Upper lobe of left lung (tissue), 6 donors: ENCODE data around the gene SURF4. TPM values are rescaled to one million over a fixed set of nuclear protein-coding genes. Genes with fewer than 3 reads are reported as not detected.

ENCODE experiments used
- ATAC-seq, 2 donors: fragments of 200-7000 bp; cut with Tn5 transposase; one replicate each; pipeline ENCODE4 v1.9.1; 2022; ENCODE audit warnings: mild to moderate bottlenecking in 2 of 2, moderate library complexity in 2 of 2; ENCODE audit not compliant: low FRiP score in 2 of 2
- DNase-seq, 2 donors: peaks; one replicate each; pipeline ENCODE4 v3.0.0-alpha.2; 2019 to 2020
- H3K27ac ChIP-seq, 4 donors: fragments of 200-600 bp; sonication (generic); one replicate each; pipeline ENCODE4 v1.5.1; 2016 to 2019
- H3K27me3 ChIP-seq, 4 donors: fragments of 200-600 bp; sonication (generic); one replicate each; pipeline ENCODE4 v1.5.1; 2017 to 2019
- H3K36me3 ChIP-seq, 4 donors: fragments of 200-600 bp; sonication (generic); one replicate each; pipeline ENCODE4 v1.5.1; 2016 to 2019
- H3K4me1 ChIP-seq, 4 donors: fragments of 200-600 bp; sonication (generic); one replicate each; pipeline ENCODE4 v1.5.1; 2018 to 2019
- H3K4me3 ChIP-seq, 4 donors: fragments of 200-600 bp; sonication (generic); one replicate each; pipeline ENCODE4 v1.5.1; 2017 to 2019; ENCODE audit warnings: mild to moderate bottlenecking in 2 of 4, moderate library complexity in 1 of 4
- H3K9me3 ChIP-seq, 4 donors: fragments of 200-600 bp; sonication (generic); one replicate each; pipeline ENCODE4 v1.5.1; 2018 to 2019
- EP300 ChIP-seq, 4 donors: sonication (generic); formaldehyde crosslinking; IDR thresholded peaks; one replicate each; pipeline ENCODE4 v1.5.1; 2017; ENCODE audit warnings: antibody characterized with exemption in 4 of 4, control low read depth in 2 of 4
- POLR2A ChIP-seq, 4 donors: fragments of 450-650 bp; IDR thresholded peaks; one replicate each; pipeline ENCODE4 v1.5.1; 2016 to 2017; ENCODE audit warnings: antibody characterized with exemption in 4 of 4, mild to moderate bottlenecking in 2 of 4
- POLR2AphosphoS5 ChIP-seq, 2 donors: sonication (generic); formaldehyde crosslinking; IDR thresholded peaks; one replicate each; pipeline ENCODE4 v1.5.1; 2017; ENCODE audit warnings: antibody characterized with exemption in 2 of 2
- WGBS, 2 donors: methylation state at CpG; one replicate each; pipeline ENCODE4 v1.1.5; 2017 to 2018; 5-methylcytosine and 5-hydroxymethylcytosine counted together
- total RNA-seq, 6 donors: library from RNA; depleted of rRNA in 4 of 6; stranded (reverse); fragments of >200 nt in 4 of 6; gene quantifications; one replicate each; pipeline versions ENCODE4 v1.1.0 to v1.2.1, GENCODE V29; 2016 to 2021
- TF ChIP-seq, protein P1 (sequence below), 6 experiments: fragments of 450-650 bp in 4 of 6; fragments of 200-600 bp in 2 of 6; sonication (generic) in 2 of 6; IDR thresholded peaks; one replicate each; pipeline ENCODE4 v1.5.1; 2016 to 2019; ENCODE audit warnings: antibody characterized with exemption in 6 of 6
- donor health status: DM: no; HTN: no; CAD: no; lungs with moderate emphysema.
- donor health status: DM: no; HTN: yes; CAD: no; lungs with severe emphysema.

SURF4 gene
- total RNA-seq, 6 donors from 2014 or later = 66.0 to 208 (median 137) TPM

DNA sequence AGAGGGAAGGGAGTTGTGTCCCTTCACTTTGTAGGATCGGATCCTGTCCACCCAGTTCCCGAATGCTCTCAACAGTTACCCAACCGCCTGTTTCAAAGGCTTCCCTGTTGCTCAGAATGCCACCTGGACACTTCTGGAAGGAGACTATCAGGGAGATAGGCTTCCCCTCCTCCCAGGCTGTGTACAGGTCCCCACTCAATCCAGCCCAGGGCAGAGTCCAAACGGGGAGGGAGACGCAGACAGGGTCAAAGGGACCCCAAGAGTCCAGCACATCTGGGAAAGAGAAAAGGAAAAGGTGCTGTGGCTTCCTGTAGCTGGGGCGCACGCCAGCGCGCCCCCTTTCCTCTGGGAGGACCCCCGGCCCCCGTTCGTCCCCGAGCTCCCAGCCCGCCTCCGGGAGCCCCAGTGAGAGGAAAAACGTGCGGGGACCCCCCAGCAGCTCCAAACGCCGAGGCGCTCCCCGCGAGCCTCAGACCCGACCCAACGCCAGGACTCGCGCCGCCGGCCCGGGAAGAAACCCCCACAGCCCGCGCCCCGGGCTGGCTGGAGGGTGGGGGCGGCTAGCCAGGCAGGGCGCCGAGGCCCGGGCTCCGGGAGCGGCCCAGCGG, 640 bp downstream of the SURF4 start:
- ATAC-seq (peak in 1 of 2 donors; percentile 5), DNase-seq (peak in 1 of 2 donors; percentile 67)
- Histone ChIP-seq H3K36me3 (peaks cover 0 to 14% (median 7%) of the 10 kb centered on the region in 4 donors), H3K4me1 (peaks cover 39 to 54% (median 51%) of the 10 kb centered on the region in 4 donors), H3K9me3 (no peaks in the 10 kb centered on the region), H3K27me3 (no peaks in the 10 kb centered on the region), H3K4me3 (peak overlapping the region; percentile 70 to 96 (median 82)), H3K27ac (peak overlapping the region; percentile 95 to 100 (median 96))
- TF ChIP-seq POLR2AphosphoS5 (IDR thresholded peaks at IDR 0.05) = peak in 1 of 2 donors; percentile 26
- TF ChIP-seq EP300 (IDR thresholded peaks at IDR 0.05) = no peak
- 0 to 1% methylated on average over 5 to 8 of the region's 39 CpGs for WGBS, 2 donors

DNA sequence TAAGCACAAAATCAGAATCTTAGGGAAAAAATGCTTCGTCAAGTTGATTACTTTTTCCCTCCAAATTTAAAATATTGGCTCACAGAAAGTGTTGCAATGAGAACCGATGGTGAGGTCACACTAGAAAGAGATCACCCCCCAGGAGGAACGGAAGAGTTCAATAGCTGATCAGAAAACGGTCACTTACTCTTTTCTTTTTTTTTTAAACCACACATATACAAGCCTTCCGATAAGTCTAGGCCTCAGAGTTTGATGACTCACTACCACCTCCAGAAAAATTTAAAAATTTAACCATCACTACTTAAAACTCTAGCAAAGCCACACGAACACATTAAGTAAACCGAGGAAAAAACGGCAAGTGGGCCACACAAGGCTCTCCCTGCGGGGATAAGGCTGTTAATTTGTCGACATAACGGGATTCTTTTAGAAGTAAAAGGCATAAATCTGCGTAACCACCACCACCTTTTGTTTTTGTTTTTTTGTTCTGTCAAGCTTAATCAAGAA, 1.2 kb downstream of the SURF4 start:
- H3K4me3 ChIP-seq = peak overlapping the region; percentile 70 to 96 (median 82)
- ATAC-seq (no peak), DNase-seq (no peak)
- H3K27me3 ChIP-seq = no peaks in the 10 kb centered on the region
- H3K9me3 ChIP-seq = no peaks in the 10 kb centered on the region
- peaks cover 43 to 59% (median 56%) of the 10 kb centered on the region in 4 donors for H3K4me1 ChIP-seq
- no peak for TF ChIP-seq POLR2AphosphoS5 (IDR thresholded peaks at IDR 0.05)
- TF ChIP-seq, protein P1, sequence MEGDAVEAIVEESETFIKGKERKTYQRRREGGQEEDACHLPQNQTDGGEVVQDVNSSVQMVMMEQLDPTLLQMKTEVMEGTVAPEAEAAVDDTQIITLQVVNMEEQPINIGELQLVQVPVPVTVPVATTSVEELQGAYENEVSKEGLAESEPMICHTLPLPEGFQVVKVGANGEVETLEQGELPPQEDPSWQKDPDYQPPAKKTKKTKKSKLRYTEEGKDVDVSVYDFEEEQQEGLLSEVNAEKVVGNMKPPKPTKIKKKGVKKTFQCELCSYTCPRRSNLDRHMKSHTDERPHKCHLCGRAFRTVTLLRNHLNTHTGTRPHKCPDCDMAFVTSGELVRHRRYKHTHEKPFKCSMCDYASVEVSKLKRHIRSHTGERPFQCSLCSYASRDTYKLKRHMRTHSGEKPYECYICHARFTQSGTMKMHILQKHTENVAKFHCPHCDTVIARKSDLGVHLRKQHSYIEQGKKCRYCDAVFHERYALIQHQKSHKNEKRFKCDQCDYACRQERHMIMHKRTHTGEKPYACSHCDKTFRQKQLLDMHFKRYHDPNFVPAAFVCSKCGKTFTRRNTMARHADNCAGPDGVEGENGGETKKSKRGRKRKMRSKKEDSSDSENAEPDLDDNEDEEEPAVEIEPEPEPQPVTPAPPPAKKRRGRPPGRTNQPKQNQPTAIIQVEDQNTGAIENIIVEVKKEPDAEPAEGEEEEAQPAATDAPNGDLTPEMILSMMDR (IDR thresholded peaks at IDR 0.05) = no peak
- TF ChIP-seq EP300 (IDR thresholded peaks at IDR 0.05) = no peak
- no peak for TF ChIP-seq POLR2A (IDR thresholded peaks at IDR 0.05)
- H3K36me3 ChIP-seq = peaks cover 0 to 20% (median 7%) of the 10 kb centered on the region in 4 donors
- peak overlapping the region; percentile 95 to 100 (median 96) for H3K27ac ChIP-seq
- WGBS, 2 donors = 15 to 16% methylated on average over 12 of the region's 12 CpGs

DNA sequence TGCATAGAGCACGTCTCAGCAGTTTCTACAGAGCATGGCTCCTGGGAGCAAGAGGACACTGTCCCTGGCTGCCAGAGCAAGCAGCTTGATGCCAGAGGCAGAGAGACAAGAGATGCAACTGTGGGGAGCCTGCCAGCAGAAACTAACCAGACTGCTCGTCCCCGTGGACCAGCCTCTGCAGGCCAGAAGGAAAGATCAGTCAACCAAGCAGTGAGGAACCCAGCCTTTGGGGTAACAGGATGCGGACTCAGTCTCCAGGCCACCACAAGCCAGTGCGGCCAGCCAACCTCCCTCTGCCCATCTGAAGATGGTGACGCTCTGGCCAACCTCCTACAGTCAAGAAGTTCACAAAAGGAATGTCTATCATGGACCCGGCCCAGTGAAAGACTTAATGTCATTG, 3.7 kb downstream of the SURF4 start:
- ATAC-seq = no peak
- Histone ChIP-seq H3K4me1 (peaks cover 62 to 82% (median 74%) of the 10 kb centered on the region in 4 donors), H3K9me3 (no peaks in the 10 kb centered on the region), H3K27me3 (no peaks in the 10 kb centered on the region), H3K27ac (peak overlapping the region in 1 of 4 donors; percentile 62), H3K4me3 (no peak overlapping the region), H3K36me3 (peaks cover 4 to 41% (median 10%) of the 10 kb centered on the region in 4 donors)
- 87 to 88% methylated on average over 6 to 7 of the region's 7 CpGs for WGBS, 2 donors
- DNase-seq = no peak
- TF ChIP-seq POLR2A (IDR thresholded peaks at IDR 0.05) (no peak), EP300 (IDR thresholded peaks at IDR 0.05) (no peak), POLR2AphosphoS5 (IDR thresholded peaks at IDR 0.05) (no peak)
- TF ChIP-seq, protein P1 (IDR thresholded peaks at IDR 0.05) = no peak

DNA sequence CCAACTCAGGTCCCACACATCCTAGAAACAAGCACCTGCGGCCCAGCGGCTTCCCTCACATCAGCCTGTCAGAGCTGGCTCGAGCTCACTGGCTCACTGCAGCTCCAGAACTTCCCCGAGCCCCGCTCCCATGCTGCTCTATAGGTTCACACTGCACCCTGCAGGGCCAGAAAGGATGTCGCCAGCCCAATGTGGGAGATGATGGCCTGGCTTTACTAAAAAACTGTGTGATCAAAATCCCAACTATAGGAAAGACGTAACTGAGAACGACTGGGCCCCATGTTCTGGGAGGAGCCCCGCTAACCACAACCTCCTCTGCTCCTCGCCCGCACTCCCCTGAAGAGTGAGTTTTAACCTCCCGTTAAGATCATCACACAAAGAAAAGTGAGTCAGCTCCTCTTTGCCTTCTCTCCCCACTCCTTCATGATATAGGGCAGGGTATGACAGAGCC, 4.6 kb downstream of the SURF4 start:
- DNase-seq (no peak), ATAC-seq (no peak)
- Histone ChIP-seq H3K27ac (peak overlapping the region in 2 of 4 donors; percentile 62 to 63), H3K36me3 (peaks cover 9 to 50% (median 18%) of the 10 kb centered on the region in 4 donors), H3K27me3 (no peaks in the 10 kb centered on the region), H3K9me3 (no peaks in the 10 kb centered on the region), H3K4me1 (peaks cover 62 to 75% (median 67%) of the 10 kb centered on the region in 4 donors), H3K4me3 (peak overlapping the region in 2 of 4 donors; percentile 0 to 8)
- WGBS, 2 donors = 54 to 69% methylated on average over 12 of the region's 12 CpGs
- no peak for TF ChIP-seq EP300 (IDR thresholded peaks at IDR 0.05)
- no peak for TF ChIP-seq POLR2AphosphoS5 (IDR thresholded peaks at IDR 0.05)
- no peak for TF ChIP-seq POLR2A (IDR thresholded peaks at IDR 0.05)
- TF ChIP-seq, protein P1 (IDR thresholded peaks at IDR 0.05) = no peak

DNA sequence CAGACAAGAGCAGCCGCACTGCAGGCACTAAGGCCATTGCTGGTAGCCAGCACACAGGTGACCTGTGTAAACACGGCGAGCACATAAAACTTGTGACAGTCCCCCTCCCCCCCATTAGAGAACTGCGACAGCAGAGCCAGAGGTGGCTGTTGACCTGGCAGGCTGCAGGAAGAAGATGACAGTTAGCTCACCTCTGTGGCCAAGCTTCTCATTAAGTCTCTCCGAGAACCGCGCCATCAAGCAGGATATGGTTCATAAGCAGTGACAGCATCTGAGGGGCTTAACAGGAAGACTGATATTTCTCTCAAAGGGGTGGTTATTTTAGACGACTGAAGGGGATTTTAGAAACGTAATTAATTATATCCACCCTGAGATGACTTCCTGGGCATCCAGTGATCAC, 5.2 kb downstream of the SURF4 start:
- peak overlapping the region in 1 of 4 donors; percentile 8 for H3K4me3 ChIP-seq
- no peaks in the 10 kb centered on the region for H3K27me3 ChIP-seq
- no peak for ATAC-seq
- H3K36me3 ChIP-seq = peaks cover 13 to 56% (median 24%) of the 10 kb centered on the region in 4 donors
- peak overlapping the region; percentile 10 to 63 (median 43) for H3K27ac ChIP-seq
- WGBS, 2 donors = 63 to 66% methylated on average over 6 to 9 of the region's 9 CpGs
- peak in 1 of 4 donors; percentile 6 for TF ChIP-seq POLR2A (IDR thresholded peaks at IDR 0.05)
- TF ChIP-seq EP300 (IDR thresholded peaks at IDR 0.05) = no peak
- H3K9me3 ChIP-seq = no peaks in the 10 kb centered on the region
- peaks cover 62 to 75% (median 67%) of the 10 kb centered on the region in 4 donors for H3K4me1 ChIP-seq
- DNase-seq = peak in 1 of 2 donors; percentile 28
